ENCODE results near the gene RHOU. TPM values are rescaled to one million over a fixed set of nuclear protein-coding genes. Genes with fewer than 3 reads are reported as not detected.
A peak's percentile ranks its signal among the peaks of the same experiment; 100 is the strongest.

Gene RHOU
- polyA plus RNA-seq, 2 of the 4 experiments (the other 2 are of a cell fraction): 11.5 to 14.7 TPM

DNA sequence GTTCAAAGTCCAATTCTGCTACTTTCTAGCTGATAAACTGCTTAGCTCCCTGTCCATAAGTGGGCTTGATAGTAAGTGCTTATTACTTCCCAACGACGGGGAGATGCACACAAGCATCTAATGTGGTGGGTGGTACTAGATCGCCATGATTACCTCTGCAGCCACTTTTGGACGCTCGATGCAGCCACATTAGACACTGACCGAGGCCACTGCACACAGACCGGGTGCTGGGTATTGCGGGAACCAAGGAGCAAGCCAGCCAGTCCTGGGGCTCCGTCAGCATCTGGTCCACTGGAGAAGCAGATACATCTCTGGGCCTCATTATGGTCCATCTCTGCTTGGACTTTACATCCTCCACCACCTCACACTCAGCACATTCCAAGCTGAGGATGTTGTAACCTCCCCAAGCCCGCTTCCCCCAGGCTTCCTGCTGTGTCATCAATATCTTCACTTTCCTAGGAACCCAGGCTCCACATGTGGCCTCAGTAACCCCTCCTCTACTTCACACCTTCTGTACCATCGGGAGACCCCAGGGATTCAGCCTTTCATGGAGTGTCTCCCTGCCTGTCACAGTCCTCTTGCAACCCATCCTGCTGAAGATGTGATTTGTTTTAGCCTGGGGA is 48.2 kb downstream of the RHOU start:
- peak overlapping the region; percentile 66 for H3K4me2 ChIP-seq
- ATAC-seq (peak in 1 of 2 experiments; percentile 45; a peak in 3 of 6 replicates), FAIRE-seq (no peak), DNase-seq (ENCODE audit: low read depth in 1 of 2, low spot score in 1 of 2) (no peak)
- H3K4me3 ChIP-seq: no peak overlapping the region
- H3K27ac ChIP-seq: peak overlapping the region; percentile 50 to 57; a peak in 4 of 6 replicates
- ChIA-PET CTCF (interaction anchor here (0.8 to 1.8 kb wide), 4 partner anchors 14 to 442 kb away, joined by 3 to 5 read pairs (median 3); no protein-coding TSS in a partner anchor), POLR2A (interaction anchor here (1.4 kb wide), 1 partner anchor 78 kb away, joined by 4 read pairs; no protein-coding TSS in a partner anchor)
- peaks cover 22% of the 10 kb centered on the region for H3K4me1 ChIP-seq
- peak; percentile 84 for TF ChIP-seq MAFK (IDR thresholded peaks at IDR 0.05; ENCODE audit: partially characterized antibody)
- TF ChIP-seq, protein P1, sequence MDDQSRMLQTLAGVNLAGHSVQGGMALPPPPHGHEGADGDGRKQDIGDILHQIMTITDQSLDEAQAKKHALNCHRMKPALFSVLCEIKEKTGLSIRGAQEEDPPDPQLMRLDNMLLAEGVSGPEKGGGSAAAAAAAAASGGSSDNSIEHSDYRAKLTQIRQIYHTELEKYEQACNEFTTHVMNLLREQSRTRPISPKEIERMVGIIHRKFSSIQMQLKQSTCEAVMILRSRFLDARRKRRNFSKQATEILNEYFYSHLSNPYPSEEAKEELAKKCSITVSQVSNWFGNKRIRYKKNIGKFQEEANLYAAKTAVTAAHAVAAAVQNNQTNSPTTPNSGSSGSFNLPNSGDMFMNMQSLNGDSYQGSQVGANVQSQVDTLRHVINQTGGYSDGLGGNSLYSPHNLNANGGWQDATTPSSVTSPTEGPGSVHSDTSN (IDR thresholded peaks at IDR 0.05): no peak
- WGBS (ENCODE audit: missing lambda C conversion rate): 93% methylated on average over 11 of the region's 11 CpGs
- H3K9me3 ChIP-seq: no peaks in the 10 kb centered on the region

DNA sequence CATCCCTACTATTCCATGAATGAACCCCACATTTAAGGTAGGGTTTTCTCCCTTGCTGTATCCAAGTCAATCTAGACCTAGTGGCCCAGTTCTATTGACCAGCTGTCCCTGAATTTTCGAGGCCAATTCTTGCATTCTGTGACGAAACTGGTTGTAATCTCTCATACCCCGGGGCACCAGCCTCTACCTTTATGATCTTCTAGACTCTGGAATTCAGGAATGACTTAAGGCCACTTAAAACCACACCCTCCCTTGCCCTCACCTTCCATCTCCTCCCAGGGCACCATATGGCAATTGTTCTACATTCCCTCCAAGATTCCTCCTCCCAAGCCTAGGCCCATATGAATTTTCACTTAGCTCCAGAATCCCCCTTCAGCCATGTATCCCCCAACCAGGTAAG is 48.9 kb downstream of the RHOU start:
- no peak for ATAC-seq
- Histone ChIP-seq H3K4me3 (no peak overlapping the region), H3K9me3 (no peaks in the 10 kb centered on the region), H3K4me1 (peaks cover 22% of the 10 kb centered on the region), H3K4me2 (no peak overlapping the region), H3K27ac (peak overlapping the region; percentile 50 to 57; a peak in 4 of 6 replicates)
- CTCF ChIA-PET: interaction anchor here (0.8 to 1.9 kb wide), 3 partner anchors 12 to 197 kb away, joined by 3 to 6 read pairs (median 5); no protein-coding TSS in a partner anchor
- FAIRE-seq: no peak
- no peak for TF ChIP-seq CEBPB (IDR thresholded peaks at IDR 0.05)
- TF ChIP-seq RAD21 (conservative IDR thresholded peaks at IDR 0.05 in 1 of 2, IDR thresholded peaks at IDR 0.05 in 1 of 2): no peak
- TF ChIP-seq SREBF2 (IDR thresholded peaks at IDR 0.05): no peak
- TF ChIP-seq, protein P2, sequence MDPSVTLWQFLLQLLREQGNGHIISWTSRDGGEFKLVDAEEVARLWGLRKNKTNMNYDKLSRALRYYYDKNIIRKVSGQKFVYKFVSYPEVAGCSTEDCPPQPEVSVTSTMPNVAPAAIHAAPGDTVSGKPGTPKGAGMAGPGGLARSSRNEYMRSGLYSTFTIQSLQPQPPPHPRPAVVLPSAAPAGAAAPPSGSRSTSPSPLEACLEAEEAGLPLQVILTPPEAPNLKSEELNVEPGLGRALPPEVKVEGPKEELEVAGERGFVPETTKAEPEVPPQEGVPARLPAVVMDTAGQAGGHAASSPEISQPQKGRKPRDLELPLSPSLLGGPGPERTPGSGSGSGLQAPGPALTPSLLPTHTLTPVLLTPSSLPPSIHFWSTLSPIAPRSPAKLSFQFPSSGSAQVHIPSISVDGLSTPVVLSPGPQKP (IDR thresholded peaks at IDR 0.05; ENCODE audit: low read depth, low read length): no peak
- TF ChIP-seq SMC3 (IDR thresholded peaks at IDR 0.05): no peak
- TF ChIP-seq MAFK (IDR thresholded peaks at IDR 0.05; ENCODE audit: partially characterized antibody): no peak
- TF ChIP-seq MYC (IDR thresholded peaks at IDR 0.05; ENCODE audit: borderline replicate concordance, low read length): no peak
- TF ChIP-seq CHD2 (IDR thresholded peaks at IDR 0.05; ENCODE audit: low read length, partially characterized antibody): no peak
- no peak for TF ChIP-seq RFX5 (IDR thresholded peaks at IDR 0.05)
- no peak for TF ChIP-seq FOSL2 (IDR thresholded peaks at IDR 0.05)
- TF ChIP-seq FOSL2 (CRISPR knock-in tag; IDR thresholded peaks at IDR 0.05): no peak
- TF ChIP-seq, protein P3, sequence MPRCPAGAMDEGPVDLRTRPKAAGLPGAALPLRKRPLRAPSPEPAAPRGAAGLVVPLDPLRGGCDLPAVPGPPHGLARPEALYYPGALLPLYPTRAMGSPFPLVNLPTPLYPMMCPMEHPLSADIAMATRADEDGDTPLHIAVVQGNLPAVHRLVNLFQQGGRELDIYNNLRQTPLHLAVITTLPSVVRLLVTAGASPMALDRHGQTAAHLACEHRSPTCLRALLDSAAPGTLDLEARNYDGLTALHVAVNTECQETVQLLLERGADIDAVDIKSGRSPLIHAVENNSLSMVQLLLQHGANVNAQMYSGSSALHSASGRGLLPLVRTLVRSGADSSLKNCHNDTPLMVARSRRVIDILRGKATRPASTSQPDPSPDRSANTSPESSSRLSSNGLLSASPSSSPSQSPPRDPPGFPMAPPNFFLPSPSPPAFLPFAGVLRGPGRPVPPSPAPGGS (IDR thresholded peaks at IDR 0.05): no peak
- 75% methylated on average over 3 of the region's 3 CpGs for WGBS (ENCODE audit: missing lambda C conversion rate)
- no peak for DNase-seq (ENCODE audit: low read depth in 1 of 2, low spot score in 1 of 2)
- POLR2A ChIA-PET: no interaction called here

DNA sequence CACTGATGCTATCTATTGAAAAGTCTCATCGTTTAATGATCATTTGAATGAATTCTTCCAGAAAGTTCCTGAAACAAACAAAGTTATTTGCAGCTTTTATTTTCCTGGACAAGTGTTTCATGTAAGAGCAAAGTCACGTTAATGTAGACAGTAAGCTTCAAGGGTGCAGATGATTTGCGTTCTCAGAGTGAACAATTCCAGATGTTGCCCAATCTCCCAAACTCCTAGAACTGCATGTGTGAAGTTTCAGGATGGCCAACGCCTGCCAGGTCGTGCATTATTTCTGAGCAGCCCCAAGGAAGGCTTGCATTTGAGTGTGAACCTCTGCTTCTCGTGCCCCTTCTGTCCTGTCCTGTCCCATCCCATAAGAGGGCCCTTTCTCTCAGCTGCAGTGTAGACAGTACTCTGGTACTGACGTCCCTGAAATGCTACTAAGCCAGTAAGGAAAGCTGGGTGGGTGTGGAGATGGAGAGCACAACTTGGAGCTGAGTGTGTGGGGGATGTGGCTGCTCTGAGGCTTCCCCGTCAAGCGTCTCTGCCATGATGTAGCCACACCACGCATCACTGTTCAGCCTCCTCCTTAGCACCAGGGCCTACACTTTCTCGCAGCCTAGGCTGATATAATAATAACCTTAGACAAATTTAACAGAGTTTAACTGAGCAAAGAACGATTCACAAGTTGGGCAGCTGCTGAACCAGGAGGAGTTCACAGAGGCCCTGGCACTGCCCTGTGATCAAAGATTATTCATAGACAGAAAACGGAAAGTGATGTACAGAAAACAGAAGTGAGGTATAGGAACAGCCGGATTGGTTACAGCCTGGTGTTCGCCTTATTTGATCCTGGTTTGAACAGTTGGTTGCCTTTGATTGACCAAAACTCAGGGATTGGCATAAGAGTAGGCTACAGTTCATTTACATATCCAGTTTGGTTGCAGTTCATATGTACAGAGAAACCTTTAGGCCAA is 50.4 kb downstream of the RHOU start:
- Histone ChIP-seq H3K9me3 (no peaks in the 10 kb centered on the region), H3K4me3 (no peak overlapping the region), H3K27ac (no peak overlapping the region), H3K4me2 (no peak overlapping the region), H3K4me1 (peaks cover 22% of the 10 kb centered on the region)
- FAIRE-seq (no peak), DNase-seq (ENCODE audit: low read depth in 1 of 2, low spot score in 1 of 2) (no peak), ATAC-seq (no peak)
- ChIA-PET CTCF (interaction anchor here (1.1 to 1.9 kb wide), 3 partner anchors 10 to 442 kb away, joined by 4 to 6 read pairs (median 5); no protein-coding TSS in a partner anchor), POLR2A (no interaction called here)
- TF ChIP-seq SREBF2 (IDR thresholded peaks at IDR 0.05) (no peak), CHD2 (IDR thresholded peaks at IDR 0.05; ENCODE audit: low read length, partially characterized antibody) (no peak), BHLHE40 (IDR thresholded peaks at IDR 0.05; ENCODE audit: low read depth, low read length) (no peak), TFCP2L1 (CRISPR knock-in tag; IDR thresholded peaks at IDR 0.05) (no peak), ZNF302 (CRISPR knock-in tag; IDR thresholded peaks at IDR 0.05) (no peak), NPAS2 (CRISPR knock-in tag; IDR thresholded peaks at IDR 0.05; ENCODE audit: borderline replicate concordance) (no peak), RNF2 (IDR thresholded peaks at IDR 0.05; ENCODE audit: borderline replicate concordance, low read depth) (no peak), ZSCAN20 (CRISPR knock-in tag; IDR thresholded peaks at IDR 0.05) (no peak), RAD21 (conservative IDR thresholded peaks at IDR 0.05 in 1 of 2, IDR thresholded peaks at IDR 0.05 in 1 of 2) (no peak), KDM1A (IDR thresholded peaks at IDR 0.05; ENCODE audit: low read depth) (no peak), POLR2AphosphoS2 (conservative IDR thresholded peaks at IDR 0.05; ENCODE audit: low read length) (no peak), KDM5A (IDR thresholded peaks at IDR 0.05) (no peak)
- TF ChIP-seq, protein P4, sequence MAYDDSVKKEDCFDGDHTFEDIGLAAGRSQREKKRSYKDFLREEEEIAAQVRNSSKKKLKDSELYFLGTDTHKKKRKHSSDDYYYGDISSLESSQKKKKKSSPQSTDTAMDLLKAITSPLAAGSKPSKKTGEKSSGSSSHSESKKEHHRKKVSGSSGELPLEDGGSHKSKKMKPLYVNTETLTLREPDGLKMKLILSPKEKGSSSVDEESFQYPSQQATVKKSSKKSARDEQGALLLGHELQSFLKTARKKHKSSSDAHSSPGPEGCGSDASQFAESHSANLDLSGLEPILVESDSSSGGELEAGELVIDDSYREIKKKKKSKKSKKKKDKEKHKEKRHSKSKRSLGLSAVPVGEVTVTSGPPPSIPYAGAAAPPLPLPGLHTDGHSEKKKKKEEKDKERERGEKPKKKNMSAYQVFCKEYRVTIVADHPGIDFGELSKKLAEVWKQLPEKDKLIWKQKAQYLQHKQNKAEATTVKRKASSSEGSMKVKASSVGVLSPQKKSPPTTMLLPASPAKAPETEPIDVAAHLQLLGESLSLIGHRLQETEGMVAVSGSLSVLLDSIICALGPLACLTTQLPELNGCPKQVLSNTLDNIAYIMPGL (CRISPR knock-in tag; IDR thresholded peaks at IDR 0.05; ENCODE audit: borderline replicate concordance): no peak
- TF ChIP-seq, protein P2 (IDR thresholded peaks at IDR 0.05; ENCODE audit: low read depth, low read length): no peak
- WGBS (ENCODE audit: missing lambda C conversion rate): 81% methylated on average over 15 of the region's 15 CpGs

All from A549 (cell line).